Hepatocyte (in vitro differentiated cells): Measurements from ENCODE around the gene UGT1A10. TPM values are rescaled to one million over a fixed set of nuclear protein-coding genes. Genes with fewer than 3 reads are reported as not detected.

ENCODE experiments used
- DNase-seq: peaks from one replicate; pipeline ENCODE4 v3.0.0-alpha.2; 2016; ENCODE audit warnings: low spot score
- H2AFZ ChIP-seq: fragments of 200-600 bp; sonication (generic); 2 replicates; pipeline ENCODE4 v1.6.0; 2016; ENCODE audit warnings: antibody characterized with exemption, mild to moderate bottlenecking
- H3K27ac ChIP-seq: fragments of 200-600 bp; sonication (generic); 2 replicates; pipeline ENCODE4 v1.5.1; 2016; ENCODE audit warnings: mild to moderate bottlenecking
- H3K27me3 ChIP-seq: fragments of 200-600 bp; sonication (generic); 2 replicates; pipeline ENCODE4 v1.6.1; 2016
- H3K36me3 ChIP-seq: fragments of 200-600 bp; sonication (generic); replicated peaks from 2 replicates; pipeline ENCODE4 v1.5.1; 2016; ENCODE audit warnings: low read depth; ENCODE audit not compliant: insufficient read depth
- H3K4me1 ChIP-seq: fragments of 200-600 bp; sonication (generic); 2 replicates; pipeline ENCODE4 v1.5.1; 2016; ENCODE audit warnings: mild to moderate bottlenecking, moderate library complexity; ENCODE audit not compliant: insufficient read depth
- H3K4me2 ChIP-seq: fragments of 200-600 bp; sonication (generic); 2 replicates; pipeline ENCODE4 v1.6.0; 2016
- H3K4me3 ChIP-seq: fragments of 200-600 bp; sonication (generic); 2 replicates; pipeline ENCODE4 v1.5.1; 2016; ENCODE audit warnings: mild to moderate bottlenecking
- H3K79me2 ChIP-seq: fragments of 200-600 bp; sonication (generic); 2 replicates; pipeline ENCODE4 v1.6.0; 2017; ENCODE audit warnings: mild to moderate bottlenecking
- H3K9me2 ChIP-seq: fragments of 200-600 bp; sonication (generic); replicated peaks from 2 replicates; pipeline ENCODE4 v1.6.0; 2017; ENCODE audit warnings: mild to moderate bottlenecking; ENCODE audit not compliant: insufficient read depth
- H3K9me3 ChIP-seq: fragments of 200-600 bp; sonication (generic); 2 replicates; pipeline ENCODE4 v1.5.1; 2016; ENCODE audit warnings: low read depth, mild to moderate bottlenecking
- H4K20me1 ChIP-seq: fragments of 200-600 bp; sonication (generic); 2 replicates; pipeline ENCODE4 v1.6.0; 2016; ENCODE audit warnings: mild to moderate bottlenecking; ENCODE audit not compliant: insufficient read depth, poor library complexity, severe bottlenecking
- EZH2 ChIP-seq: fragments of 200-600 bp; sonication (generic); IDR thresholded peaks from 2 replicates; pipeline ENCODE4 v1.6.1; 2016; ENCODE audit warnings: antibody characterized with exemption, mild to moderate bottlenecking, borderline replicate concordance
- EZH2phosphoT487 ChIP-seq: fragments of 200-600 bp; sonication (generic); IDR thresholded peaks from one replicate; pipeline ENCODE4 v1.6.1; 2018; ENCODE audit warnings: antibody characterized with exemption, mild to moderate bottlenecking, low read depth, moderate library complexity; ENCODE audit not compliant: unreplicated experiment, severe bottlenecking
- WGBS: methylation state at CpG from one replicate; pipeline ENCODE4 v1.1.6; 2016; ENCODE audit warnings: low lambda C conversion rate; ENCODE audit errors: missing lambda C conversion rate; 5-methylcytosine and 5-hydroxymethylcytosine counted together
- polyA plus RNA-seq: library from polyadenylated mRNA; unstranded; fragments of >200 nt; fragmentation: Nextera tagmentation; extraction: Ambion mirVana; gene quantifications from 2 replicates; pipeline ENCODE4 v1.2.1, GENCODE V29; 2016
- total RNA-seq: library from RNA; depleted of rRNA; stranded (reverse); fragments of >200 nt; gene quantifications from 2 replicates; pipeline ENCODE4 v1.2.3, GENCODE V29; 2014
- TF ChIP-seq, protein P1 (sequence below): fragments of 200-600 bp; sonication (generic); IDR thresholded peaks from 2 replicates; pipeline ENCODE4 v1.5.1; 2016; ENCODE audit warnings: antibody characterized with exemption, mild to moderate bottlenecking; ENCODE audit not compliant: poor library complexity

The UGT1A10 gene
- total and polyA plus RNA-seq, 2 experiments from 2014 or later: not detected

DNA sequence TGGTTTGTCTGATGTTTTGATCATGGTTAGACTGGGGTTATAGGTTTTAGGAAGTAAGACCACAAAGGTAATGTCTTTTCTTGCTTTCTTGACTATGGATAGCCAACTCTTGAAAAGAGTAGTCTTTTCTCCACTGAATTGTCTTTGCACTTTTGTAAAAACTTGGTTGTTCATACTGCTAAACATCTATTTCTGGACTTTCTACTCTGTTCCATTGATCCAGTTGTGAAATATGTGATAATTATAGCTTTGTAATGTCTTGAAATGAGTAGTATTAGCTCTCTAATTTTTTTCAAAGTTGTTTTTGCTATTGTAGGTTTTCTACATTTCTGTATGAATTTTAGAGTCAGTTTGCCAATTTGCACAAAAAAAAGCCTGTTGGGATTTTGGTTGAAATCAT lies 22.4 kb downstream of the UGT1A10 start:
- no peaks in the 10 kb centered on the region for H4K20me1 ChIP-seq
- no peak overlapping the region for H3K4me2 ChIP-seq
- H3K27ac ChIP-seq: no peak overlapping the region
- H2AFZ ChIP-seq: no peak overlapping the region
- TF ChIP-seq, protein P1, sequence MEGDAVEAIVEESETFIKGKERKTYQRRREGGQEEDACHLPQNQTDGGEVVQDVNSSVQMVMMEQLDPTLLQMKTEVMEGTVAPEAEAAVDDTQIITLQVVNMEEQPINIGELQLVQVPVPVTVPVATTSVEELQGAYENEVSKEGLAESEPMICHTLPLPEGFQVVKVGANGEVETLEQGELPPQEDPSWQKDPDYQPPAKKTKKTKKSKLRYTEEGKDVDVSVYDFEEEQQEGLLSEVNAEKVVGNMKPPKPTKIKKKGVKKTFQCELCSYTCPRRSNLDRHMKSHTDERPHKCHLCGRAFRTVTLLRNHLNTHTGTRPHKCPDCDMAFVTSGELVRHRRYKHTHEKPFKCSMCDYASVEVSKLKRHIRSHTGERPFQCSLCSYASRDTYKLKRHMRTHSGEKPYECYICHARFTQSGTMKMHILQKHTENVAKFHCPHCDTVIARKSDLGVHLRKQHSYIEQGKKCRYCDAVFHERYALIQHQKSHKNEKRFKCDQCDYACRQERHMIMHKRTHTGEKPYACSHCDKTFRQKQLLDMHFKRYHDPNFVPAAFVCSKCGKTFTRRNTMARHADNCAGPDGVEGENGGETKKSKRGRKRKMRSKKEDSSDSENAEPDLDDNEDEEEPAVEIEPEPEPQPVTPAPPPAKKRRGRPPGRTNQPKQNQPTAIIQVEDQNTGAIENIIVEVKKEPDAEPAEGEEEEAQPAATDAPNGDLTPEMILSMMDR: no peak
- TF ChIP-seq EZH2 (no peak), EZH2phosphoT487 (no peak)
- no peak overlapping the region for H3K4me3 ChIP-seq
- H3K36me3 ChIP-seq: no peaks in the 10 kb centered on the region
- no peaks in the 10 kb centered on the region for H3K27me3 ChIP-seq
- no peaks in the 10 kb centered on the region for H3K4me1 ChIP-seq
- no peaks in the 10 kb centered on the region for H3K9me2 ChIP-seq
- H3K79me2 ChIP-seq: no peaks in the 10 kb centered on the region
- no peaks in the 10 kb centered on the region for H3K9me3 ChIP-seq
- no peak for DNase-seq

DNA sequence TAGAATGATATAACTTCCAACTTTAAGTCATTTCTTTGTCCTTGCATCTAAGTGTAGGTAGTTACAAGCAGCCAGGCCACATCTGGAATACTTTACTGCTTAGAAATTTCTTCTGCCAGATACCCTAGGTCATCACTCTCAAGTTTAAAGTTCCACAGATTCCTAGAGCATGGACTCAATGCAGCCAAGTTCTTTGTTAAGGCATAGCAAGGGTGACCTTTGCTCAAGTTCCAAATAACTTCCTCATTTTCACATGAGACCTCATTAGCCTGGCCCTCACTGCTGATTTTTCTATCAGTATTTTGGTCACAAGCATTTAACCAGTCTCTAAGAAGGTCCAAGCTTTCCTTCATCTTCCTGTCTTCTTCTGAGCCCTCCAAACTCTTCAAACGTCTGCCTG lies 27.7 kb downstream of the UGT1A10 start:
- H3K4me1 ChIP-seq: no peaks in the 10 kb centered on the region

DNA sequence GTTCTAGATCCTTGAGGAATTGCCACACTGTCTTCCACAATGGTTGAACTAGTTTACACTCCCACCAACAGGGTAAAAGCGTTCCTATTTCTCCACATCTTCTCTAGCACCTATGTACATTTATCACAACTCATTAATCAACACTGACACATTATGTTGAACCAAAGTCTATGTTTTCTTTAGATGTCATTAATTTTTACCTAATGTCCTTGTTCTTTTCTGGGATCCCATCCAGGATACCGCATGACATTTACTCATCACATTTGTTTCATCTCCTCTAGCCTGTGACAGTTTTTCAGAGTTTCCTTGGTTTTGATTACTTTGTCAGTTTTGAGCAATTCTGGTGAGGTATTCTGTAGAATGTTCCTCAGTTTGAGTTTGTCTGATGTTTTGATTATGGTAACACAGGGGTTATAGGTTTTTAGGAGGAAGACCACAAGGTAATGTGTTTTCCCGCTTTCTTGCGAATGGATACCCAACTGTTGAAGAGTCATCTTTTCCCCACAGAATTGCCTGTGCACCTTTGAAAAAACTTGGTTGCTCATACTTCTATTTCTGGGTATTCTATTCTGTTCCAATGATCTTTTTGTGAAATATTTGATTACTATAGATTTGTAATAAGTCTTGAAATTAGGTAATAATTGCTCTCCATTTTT lies 32.5 kb downstream of the UGT1A10 start:
- TF ChIP-seq, protein P1: no peak
- Histone ChIP-seq H4K20me1 (no peaks in the 10 kb centered on the region), H3K4me2 (no peak overlapping the region), H3K27ac (no peak overlapping the region), H3K9me2 (no peaks in the 10 kb centered on the region), H3K36me3 (no peaks in the 10 kb centered on the region), H3K4me3 (no peak overlapping the region), H3K79me2 (no peaks in the 10 kb centered on the region), H3K27me3 (no peaks in the 10 kb centered on the region), H3K4me1 (no peaks in the 10 kb centered on the region), H2AFZ (no peak overlapping the region), H3K9me3 (no peaks in the 10 kb centered on the region)
- no peak for DNase-seq
- WGBS: 92% methylated on average over 4 of the region's 4 CpGs

More for the DNA sequence above, 27.7 kb downstream of the UGT1A10 start:
- no peaks in the 10 kb centered on the region for H4K20me1 ChIP-seq
- H3K27me3 ChIP-seq: no peaks in the 10 kb centered on the region
- TF ChIP-seq EZH2: no peak
- DNase-seq: no peak
- H3K79me2 ChIP-seq: no peaks in the 10 kb centered on the region
- no peaks in the 10 kb centered on the region for H3K9me3 ChIP-seq
- no peak overlapping the region for H3K4me3 ChIP-seq
- no peak overlapping the region for H3K4me2 ChIP-seq
- WGBS: 56% methylated on average over 1 of the region's 1 CpG
- H3K9me2 ChIP-seq: no peaks in the 10 kb centered on the region
- no peak overlapping the region for H2AFZ ChIP-seq
- no peak overlapping the region for H3K27ac ChIP-seq
- no peaks in the 10 kb centered on the region for H3K36me3 ChIP-seq

DNA sequence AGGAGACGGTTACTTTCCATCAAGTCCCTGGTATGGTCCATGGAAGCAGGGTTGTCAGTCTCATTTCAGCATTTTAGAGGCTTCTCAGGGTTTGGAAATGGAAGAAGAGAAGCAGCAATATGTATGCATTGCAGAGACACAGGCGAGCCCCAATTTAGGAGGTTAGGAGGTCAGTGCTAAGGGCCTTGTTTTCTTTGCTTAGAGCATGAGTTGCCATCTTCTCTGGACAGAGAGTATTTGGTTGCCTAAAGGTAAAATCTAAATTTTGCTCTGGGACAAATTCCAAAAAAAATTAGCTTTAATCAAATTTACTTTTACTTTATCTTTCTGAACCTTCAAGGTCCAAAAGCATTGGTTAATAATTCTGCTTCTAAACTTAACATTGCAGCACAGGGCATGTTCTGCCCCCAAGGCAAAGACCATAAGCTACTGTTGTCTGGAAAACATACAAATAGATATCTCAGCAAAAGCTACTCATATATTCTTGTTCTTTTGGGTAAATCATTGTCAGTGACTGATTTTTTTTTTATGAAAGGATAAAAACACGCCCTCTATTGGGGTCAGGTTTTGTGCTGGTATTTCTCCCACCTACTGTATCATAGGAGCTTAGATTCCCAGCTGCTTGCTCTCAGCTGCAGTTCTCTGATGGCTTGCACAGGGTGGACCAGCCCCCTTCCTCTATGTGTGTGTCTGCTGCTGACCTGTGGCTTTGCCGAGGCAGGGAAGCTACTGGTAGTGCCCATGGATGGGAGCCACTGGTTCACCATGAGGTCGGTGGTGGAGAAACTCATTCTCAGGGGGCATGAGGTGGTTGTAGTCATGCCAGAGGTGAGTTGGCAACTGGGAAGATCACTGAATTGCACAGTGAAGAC lies 35.3 kb downstream of the UGT1A10 start, which contains the start of gene UGT1A9:
TSS of gene UGT1A9 (plus strand) at position 609 of the 872 bp plus-strand sequence. CDS start at position 646, 37 bp downstream.
- H3K36me3 ChIP-seq: no peaks in the 10 kb centered on the region
- H3K4me1 ChIP-seq: no peaks in the 10 kb centered on the region
- H3K9me3 ChIP-seq: no peaks in the 10 kb centered on the region
- 89% methylated on average over 5 of the region's 5 CpGs for WGBS
- no peak within 1 kb of the TSS for H3K4me2 ChIP-seq
- no peaks in the 10 kb centered on the region for H3K9me2 ChIP-seq
- no peaks in the 10 kb centered on the region for H4K20me1 ChIP-seq
- TF ChIP-seq, protein P1: no peak
- TF ChIP-seq EZH2phosphoT487 (no peak), EZH2 (no peak)
- H3K79me2 ChIP-seq: no peaks in the 10 kb centered on the region
- H3K4me3 ChIP-seq: no peak within 1 kb of the TSS
- no peak within 1 kb of the TSS for H2AFZ ChIP-seq
- H3K27me3 ChIP-seq: no peaks in the 10 kb centered on the region
- H3K27ac ChIP-seq: no peak within 1 kb of the TSS
- no peak for DNase-seq
